Activated CD4-positive, CD25-positive, alpha-beta regulatory T cell (primary cell): Measurements from ENCODE around the gene ANAPC2.

Source experiments
- DNase-seq, 4 experiments: peaks; one replicate each; lab custom pipeline; 2025; lab: John Stamatoyannopoulos, UW

Gene ANAPC2

DNA sequence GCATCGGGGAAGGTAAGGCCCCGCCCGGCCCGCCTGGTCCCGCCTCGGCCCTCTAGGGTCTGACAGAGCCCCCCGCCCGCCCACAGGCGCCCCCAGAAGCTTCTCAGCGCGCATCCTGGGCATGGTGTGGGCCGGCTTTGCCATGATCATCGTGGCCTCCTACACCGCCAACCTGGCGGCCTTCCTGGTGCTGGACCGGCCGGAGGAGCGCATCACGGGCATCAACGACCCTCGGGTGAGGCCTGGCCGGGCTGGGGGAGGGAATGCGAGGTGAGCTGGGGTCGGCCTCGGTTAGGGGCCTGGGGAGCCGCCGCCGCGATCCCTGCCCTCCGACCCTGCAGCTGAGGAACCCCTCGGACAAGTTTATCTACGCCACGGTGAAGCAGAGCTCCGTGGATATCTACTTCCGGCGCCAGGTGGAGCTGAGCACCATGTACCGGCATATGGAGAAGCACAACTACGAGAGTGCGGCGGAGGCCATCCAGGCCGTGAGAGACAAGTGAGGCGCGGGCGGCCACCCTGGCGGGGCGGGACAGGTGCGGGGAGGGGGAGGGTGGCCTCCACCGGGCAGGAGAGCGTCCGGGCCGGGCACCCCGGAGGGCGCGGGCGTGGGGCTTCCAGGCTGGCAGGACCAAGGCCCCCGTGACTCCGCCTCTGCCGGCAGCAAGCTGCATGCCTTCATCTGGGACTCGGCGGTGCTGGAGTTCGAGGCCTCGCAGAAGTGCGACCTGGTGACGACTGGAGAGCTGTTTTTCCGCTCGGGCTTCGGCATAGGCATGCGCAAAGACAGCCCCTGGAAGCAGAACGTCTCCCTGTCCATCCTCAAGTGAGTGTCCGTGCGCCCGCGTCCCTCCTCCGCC lies 25.6 kb downstream of the ANAPC2 start:
- DNase-seq, result no peak

DNA sequence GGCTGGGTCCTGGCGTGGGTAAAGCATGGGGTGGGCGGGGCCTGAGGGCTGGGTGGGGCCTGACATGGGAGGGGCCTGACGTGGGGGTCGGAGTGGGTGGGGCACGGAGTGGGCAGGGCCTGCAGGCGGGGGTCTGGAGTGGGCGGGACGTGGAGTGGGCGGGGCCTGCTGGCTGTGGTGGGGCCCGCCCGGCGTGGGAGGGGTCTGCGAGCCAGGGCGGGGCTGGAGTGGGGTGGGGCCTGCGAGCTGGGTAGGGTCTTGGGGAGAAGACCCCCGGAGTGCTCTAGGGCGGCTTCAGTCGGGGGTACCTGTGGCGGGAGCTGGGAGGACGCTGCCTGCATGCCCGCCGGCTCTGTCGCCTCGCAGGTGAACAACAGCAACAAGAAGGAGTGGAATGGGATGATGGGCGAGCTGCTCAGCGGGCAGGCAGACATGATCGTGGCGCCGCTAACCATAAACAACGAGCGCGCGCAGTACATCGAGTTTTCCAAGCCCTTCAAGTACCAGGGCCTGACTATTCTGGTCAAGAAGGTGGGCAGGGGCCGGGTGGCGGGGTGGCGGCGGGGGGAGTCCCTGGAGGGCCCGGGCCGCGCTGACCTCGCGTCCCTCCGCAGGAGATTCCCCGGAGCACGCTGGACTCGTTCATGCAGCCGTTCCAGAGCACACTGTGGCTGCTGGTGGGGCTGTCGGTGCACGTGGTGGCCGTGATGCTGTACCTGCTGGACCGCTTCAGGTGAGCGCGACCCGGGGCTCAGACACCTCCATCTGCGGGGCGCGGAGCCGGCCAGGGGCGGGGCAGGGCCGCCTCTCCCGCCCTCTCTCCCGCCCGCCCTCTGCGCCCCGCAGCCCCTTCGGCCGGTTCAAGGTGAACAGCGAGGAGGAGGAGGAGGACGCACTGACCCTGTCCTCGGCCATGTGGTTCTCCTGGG lies 26.5 kb downstream of the ANAPC2 start:
- DNase-seq, result no peak

DNA sequence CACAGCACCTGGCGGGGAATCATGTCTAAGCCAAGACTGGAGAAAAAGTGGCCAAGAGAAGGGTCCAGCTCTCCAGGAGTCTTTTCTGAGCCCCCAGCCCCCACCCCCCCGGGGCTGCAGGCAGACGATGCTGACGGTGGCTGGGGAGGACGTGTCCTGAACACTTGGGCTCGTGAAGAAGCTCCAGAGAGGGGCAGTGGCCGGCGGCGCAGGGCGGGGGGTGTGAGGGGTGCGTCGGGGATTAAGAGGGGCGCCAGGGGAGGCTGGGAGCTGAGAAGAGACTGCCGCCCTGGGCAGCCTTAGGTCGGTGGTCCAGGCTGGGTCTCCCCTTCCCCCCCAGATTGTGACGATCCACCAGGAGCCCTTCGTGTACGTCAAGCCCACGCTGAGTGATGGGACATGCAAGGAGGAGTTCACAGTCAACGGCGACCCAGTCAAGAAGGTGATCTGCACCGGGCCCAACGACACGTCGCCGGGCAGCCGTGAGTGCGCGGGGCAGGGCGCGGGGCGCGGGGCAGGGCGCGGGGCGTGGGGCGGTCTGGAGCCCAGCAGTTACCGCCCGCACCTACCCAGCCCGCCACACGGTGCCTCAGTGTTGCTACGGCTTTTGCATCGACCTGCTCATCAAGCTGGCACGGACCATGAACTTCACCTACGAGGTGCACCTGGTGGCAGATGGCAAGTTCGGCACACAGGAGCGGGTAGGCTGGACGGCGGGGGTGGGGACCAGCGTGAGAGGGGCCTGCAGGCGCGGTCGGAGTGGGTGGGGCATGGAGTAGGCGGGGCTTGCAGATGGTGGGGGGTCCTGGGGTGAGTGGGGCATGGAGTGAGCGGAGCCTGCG lies 27.4 kb downstream of the ANAPC2 start:
- no peak for DNase-seq

DNA sequence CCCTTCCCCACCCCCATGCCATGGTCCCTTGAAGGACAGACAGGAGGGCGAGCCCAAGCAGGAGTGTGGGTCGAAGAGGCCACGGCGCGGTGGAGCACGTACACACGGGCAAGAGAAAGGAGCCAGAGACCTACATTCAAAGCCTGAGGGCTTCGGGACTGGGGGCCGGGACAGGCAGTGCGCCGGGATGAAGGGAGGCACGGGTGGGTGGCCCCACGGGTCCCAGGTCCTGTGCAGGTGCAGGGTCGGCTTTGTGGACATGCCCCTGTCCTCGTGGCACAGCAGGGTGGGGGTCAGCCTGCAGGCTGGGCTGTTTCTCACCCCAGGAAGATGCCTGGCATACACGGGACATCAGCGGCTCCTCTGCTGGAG lies 28.3 kb downstream of the ANAPC2 start:
- no peak for DNase-seq

DNA sequence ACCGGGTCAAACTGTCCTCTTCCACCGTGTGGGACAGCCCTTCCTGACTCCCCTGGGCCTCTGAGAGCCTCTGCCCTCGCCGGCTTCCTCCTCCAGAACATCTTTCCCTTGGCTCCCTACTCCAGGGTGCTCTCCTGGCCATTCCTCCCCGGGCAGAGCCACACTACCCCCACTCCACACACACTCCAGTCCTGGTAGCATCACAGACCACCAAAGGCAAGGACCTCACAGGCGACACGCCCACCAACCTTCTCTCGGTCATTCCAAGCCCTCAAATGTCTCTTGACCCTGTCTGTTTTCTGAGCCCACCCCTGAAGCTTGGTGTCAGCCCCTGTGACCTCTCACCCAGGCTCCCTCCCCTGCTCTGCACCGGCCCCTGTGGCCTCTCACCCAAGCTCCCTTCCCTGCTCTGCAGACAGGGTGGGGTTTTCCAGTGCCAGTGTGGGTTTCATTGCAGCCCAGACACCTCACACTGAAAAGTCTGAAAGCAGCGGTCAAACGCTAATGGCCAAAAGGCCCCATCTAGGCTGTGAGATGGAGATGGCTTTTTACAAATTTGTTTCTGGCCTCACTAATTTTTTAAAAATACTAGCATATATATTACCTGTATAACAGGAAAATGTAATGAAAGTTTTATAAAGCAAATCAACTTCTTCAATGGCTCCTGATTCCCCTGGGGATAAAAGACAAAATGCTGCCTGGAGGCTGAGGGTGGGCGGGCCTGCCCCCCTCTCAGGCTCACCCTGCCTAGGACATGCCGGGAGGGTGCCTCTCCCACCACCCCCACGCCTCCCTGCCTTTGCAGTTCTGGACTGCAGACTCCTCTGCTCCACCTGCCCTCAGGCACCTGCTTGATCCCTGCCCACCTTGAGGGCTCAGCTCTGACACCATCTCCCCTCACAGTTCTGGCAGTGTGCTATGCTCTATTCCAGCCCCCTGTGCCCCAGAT lies 29.0 kb downstream of the ANAPC2 start:
- no peak for DNase-seq

DNA sequence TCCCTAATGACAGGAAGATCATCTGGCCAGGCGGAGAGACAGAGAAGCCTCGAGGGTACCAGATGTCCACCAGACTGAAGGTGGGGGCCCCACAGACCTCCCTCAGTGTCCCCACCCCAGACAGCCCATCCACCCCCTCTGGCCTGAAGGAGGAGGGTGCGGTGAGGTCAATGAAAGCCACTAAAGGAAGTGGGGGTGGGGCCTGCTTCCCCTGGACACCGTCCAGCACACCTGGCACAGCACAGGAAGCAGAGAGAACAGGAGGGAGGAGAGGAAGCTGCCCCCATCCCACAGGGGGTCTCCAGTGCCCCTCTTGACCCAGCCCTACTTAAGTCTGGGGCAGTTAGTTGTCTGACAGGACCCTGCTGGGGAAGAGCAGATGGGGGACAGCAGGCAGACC lies 29.7 kb downstream of the ANAPC2 start:
- DNase-seq, result no peak

DNA sequence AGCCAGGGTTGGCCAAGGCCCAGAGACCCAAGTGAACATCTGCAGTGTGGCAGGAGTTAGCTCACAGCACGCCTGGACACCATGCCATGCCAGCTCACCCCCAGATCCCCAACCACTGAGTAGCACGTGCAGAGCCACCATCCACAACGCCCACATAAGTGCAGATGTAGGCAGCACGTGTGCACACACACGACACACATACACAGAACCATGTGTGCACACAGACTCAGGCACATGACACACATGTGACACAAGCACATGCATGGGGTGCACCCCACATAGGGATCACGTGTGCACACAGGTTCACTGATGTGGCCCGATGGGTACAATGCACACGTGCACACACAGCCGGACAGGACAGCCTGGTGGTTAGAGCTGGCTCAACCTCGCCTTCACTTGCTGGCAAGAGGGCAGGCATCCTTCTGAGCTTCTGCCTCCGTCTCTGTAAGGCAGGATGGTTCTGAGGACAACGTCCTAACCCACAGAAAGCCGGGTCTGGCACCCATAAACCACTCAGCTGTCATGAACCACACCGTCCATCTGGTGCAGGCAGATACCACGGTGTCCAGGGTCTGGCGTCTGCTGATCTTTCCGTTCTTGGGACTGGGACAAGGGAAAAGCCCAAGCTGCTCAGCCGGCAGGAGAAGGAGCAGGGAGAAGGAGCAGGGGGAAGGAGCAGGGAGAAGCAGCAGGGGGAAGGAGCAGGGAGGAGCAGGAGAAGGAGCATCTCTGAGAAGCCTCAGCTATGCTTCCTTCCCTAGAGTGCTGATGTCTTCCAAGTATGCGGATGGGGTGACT lies 30.5 kb downstream of the ANAPC2 start:
- DNase-seq, result no peak

DNA sequence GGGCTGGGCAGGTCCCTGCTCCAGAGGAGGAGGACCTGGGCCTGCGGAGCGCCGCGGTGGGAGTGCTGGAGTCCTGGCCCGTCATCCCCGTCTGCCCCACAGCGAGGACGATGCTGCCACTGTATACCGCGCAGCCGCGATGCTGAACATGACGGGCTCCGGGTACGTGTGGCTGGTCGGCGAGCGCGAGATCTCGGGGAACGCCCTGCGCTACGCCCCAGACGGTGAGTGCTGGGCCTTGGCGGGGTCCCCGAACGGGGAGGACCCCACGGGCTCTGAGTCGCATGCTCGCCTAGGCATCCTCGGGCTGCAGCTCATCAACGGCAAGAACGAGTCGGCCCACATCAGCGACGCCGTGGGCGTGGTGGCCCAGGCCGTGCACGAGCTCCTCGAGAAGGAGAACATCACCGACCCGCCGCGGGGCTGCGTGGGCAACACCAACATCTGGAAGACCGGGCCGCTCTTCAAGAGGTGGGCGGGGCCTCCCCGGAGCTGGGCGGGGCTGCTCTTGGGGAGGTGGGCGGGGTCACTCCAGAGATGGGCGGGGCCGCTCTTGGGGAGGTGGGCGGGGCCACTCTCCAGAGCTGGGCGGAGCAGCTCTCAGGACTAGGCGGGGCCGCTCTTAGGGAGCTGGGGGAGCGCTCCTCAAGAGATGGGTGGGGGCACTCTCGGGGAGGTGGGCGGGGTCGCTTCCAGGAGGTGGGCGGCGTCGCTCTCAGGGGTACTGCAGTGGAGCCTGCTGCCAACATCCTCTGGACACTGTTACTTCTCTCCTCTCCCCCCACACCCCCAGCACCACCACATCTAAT lies 31.6 kb downstream of the ANAPC2 start:
- peak in 3 of 4 experiments; percentile 29 to 47 (median 29) for DNase-seq

DNA sequence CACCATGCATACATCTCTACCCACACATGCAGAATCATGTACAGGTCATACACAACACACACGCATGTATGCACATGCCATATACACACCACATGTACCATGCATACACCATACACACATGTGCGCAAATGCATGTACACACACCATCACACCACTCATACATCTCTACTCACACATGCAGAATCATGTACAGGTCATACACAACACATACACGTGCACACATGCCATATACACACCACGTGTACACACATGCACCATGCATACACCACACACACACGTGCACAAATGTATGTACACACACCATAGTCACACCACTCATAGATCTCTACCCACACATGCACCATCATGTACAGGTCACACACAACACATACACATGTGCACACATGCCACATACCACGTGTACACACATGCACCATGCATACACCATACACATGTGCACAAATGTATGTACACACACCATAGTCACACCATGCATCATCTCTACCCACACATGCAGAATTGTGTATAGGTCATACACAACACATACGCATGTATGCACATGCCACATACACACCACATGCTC lies 35.4 kb downstream of the ANAPC2 start:
- no peak for DNase-seq

DNA sequence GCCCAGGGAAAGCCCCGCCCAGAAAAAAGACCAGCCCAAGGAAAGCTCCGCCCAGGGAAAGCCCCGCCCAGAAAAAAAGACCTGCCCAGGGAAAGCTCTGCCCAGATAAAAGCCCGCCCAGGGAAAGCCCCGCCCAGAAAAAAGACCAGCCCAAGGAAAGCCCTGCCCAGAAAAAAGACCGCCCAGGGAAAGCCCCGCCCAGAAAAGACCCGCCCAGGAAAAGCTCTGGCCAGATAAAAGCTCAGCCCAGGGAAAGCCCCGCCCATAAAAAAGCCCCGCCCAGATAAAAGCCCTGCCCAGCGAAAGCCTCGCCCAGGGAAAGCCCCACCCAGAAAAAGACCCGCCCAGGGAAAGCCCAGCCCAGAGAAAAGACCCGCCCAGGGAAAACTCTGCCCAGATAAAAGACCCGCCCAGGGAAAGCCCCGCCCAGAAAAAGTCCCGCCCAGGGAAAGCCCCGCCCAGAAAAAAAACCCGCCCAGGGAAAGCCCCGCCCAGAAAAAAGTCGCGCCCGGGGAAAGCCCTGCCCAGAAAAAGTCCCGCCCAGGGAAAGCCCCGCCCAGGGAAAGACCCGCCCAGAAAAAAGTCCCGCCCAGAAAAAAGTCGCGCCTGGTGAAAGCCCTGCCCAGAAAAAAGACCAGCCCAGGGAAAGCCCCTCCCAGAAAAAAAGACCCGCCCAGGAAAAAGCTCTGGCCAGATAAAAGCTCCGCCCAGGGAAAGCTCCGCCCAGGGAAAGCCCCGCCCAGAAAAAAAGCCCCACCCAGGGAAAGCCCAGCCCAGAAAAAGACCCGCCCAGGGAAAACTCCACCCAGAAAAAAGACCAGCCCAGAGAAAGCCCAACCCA lies 37.5 kb downstream of the ANAPC2 start:
- DNase-seq, result peak in 1 of 4 experiments; percentile 69

DNA sequence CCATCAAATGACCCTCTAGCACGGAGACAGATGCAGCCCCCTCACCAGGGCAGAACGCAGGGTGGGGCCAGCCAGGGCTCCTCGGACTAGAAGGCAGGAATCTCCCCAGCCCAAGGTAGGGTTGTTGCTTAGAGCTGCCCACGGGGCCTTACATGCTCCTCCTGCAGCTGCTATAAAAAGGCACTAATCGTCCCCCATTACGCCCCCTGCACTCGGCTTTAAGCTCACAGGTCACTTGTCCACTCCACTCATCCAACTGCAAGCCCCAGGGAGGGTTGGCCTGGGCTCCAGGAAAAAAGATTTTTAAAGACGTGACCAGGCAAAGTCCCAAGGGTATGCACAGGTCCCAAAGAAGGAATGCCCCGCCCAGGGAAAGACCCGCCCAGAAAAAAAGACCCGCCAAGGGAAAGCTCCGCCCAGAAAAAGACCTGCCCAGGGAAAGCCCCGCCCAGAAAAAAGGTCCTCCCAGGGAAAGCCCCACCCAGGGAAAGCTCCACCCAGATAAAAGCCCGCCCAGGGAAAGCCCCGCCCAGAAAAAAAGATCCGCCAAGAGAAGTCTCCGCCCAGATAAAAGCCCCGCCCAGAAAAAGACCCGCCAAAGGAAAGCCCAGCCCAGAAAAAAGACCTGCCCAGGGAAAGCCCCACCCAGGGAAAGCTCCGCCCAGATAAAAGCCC lies 38.3 kb downstream of the ANAPC2 start:
- DNase-seq, result no peak

DNA sequence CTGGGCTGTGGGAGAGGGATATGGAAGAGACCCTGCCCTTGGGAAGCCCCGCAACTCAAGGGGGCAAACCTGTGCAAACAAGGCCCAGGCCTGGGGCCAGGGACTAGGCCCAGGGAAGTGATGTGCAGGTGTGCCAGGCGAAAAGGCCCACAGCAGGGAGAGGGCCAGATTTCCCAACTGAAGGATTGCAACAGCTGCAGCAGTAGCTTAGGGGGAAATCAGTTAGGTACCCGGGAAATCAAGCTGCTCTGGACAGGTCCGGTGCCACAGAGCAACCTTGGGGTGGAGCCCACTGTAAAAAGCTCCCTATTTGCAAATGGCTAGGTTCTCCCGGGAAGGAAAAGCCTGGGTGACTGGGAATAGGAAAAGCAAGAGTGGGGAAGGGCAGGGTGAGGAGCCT lies 39.0 kb downstream of the ANAPC2 start:
- DNase-seq, result no peak

DNA sequence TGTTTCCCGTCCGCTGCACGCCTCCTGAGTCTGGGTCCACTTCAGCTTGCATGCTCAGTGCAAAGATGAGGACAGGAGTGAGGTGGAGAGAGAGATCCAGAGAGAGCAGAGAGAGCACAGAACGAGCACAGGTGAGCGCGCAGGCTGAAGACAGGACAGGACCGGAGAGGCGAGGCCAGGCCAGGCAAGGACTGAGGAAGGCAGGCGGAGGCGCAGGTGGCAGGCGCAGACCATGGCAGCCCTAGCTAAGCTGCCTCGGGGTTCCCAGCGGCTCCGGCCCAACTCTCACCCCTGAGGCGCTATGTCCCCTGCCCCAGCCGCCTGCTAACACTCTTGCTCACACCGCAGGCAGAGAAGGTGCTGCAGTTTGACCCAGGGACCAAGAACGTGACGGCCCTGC lies 39.7 kb downstream of the ANAPC2 start:
- no peak for DNase-seq

DNA sequence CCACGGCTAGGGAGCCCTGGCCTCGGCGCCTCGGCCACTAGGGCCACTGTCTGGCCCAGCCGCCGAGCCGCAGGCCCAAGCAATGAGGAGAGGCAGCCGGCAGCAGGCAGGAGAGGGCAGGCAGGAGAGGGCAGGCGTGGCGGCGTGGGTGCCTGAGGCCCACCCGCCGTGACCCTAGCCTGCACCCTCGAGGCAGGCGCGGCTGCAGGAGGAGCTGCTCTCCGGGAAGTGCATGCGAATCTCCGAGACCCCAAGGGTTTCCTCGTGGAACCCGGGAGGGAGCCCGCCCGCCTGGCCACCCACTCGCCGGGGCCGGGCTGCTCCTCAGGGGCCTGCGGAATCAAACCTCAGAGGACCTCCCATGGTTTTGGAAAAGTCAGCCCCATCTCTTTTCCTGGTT lies 40.1 kb downstream of the ANAPC2 start:
- no peak for DNase-seq

DNA sequence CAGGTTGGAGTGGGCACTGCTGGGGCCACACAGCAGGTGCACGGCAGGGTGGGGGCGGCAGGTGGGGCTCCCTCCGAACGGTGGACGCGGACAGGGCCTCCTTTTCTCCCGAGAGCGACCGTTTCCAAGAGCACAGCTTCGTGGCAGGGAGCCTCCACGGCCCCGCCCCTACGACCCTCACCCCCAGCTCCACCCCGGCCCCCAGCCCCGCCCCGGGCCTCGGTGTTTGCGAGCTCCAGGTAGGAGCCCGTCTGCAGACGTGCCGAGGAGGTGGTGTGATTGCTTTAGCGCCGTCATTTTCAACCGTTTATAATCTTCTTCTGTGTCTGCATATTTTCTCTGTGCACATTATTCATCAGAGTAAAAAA lies 40.6 kb downstream of the ANAPC2 start:
- DNase-seq, result no peak

DNA sequence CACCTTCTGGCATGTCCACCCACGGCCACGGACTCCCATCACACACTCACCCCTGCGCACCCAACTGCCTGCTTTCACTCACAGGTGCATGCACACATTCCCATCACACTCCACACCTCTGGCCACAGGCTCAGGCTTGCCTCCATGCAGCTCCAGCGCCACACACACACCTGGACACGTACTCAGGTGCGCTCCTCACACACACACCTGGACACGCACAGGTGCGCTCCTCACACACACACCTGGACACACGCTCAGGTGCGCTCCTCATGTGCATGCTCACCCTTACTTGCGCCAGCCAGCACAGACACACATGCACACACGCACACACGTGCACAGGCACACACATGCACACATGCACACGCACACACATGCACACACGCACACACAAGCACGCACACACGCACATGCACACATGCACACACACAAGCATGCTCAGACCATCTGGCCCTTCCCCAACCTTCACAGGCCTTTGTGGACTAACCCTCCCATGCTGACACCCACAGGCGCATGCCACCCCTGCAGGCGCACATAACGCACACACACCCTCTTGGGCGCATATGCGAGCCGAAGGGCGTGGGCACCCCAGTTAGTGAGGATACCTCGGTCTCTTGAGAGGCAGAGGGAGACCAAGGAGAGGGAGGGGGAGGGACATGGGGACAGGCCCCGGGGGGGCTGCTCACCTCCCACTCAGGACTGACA lies 41.1 kb downstream of the ANAPC2 start:
- DNase-seq, result no peak

DNA sequence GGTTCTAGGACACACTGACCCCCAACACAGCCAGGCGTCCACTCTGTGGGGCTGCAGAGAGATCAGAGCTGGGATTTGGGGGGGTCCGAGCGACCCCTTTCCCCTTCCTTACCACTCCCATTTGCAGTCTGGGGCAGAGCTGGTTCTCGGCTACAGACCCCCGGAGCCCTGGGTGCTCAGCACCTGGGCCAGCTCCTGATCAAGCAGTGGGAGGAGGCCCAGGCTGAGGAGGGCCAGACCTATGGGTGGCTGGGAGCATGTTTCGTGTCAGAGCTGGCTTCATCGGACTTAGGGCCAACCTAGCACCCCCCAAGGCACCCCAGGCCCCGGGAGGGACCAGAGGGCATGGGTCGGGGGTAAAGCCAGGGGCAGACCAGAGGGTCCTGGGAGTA lies 41.8 kb downstream of the ANAPC2 start:
- DNase-seq, result no peak
